HEK293T (cell line): ENCODE results near the gene ANAPC16.

ENCODE experiments used
- CTCF ChIA-PET: fragments of 350-600 bp; formaldehyde crosslinking; extraction: SDS; loops from one replicate; lab custom pipeline; 2021; ENCODE audit warnings: antibody characterized with exemption, inconsistent platforms; lab: Yijun Ruan, JAX
- POLR2A ChIA-PET: fragments of 350-600 bp; formaldehyde crosslinking; extraction: SDS; loops from one replicate; lab custom pipeline; 2020; ENCODE audit warnings: antibody characterized with exemption, inconsistent platforms; lab: Yijun Ruan, JAX
- DNase-seq: peaks from one replicate; pipeline ENCODE4 v3.0.0; 2012; ENCODE audit warnings: mixed read lengths; ENCODE audit errors: extremely low spot score
- ARNT ChIP-seq: fragments of 450-650 bp; IDR thresholded peaks from 2 replicates; pipeline ENCODE4 v1.6.1; 2017; ENCODE audit warnings: mild to moderate bottlenecking
- BHLHE40 ChIP-seq: fragments of 450-650 bp; IDR thresholded peaks from 2 replicates; pipeline ENCODE4 v1.6.1; 2016; ENCODE audit warnings: mild to moderate bottlenecking, moderate library complexity, borderline replicate concordance
- CTBP1 ChIP-seq: fragments of 450-650 bp; IDR thresholded peaks from 2 replicates; pipeline ENCODE4 v1.6.1; 2016; ENCODE audit warnings: borderline replicate concordance
- ELF4 ChIP-seq: fragments of 450-650 bp; IDR thresholded peaks from 2 replicates; pipeline ENCODE4 v1.6.1; 2017; ENCODE audit warnings: antibody characterized with exemption
- FOXA1 ChIP-seq: fragments of 450-650 bp; IDR thresholded peaks from 2 replicates; pipeline ENCODE4 v1.6.1; 2016; ENCODE audit warnings: mild to moderate bottlenecking
- FOXK2 ChIP-seq: fragments of 450-650 bp; IDR thresholded peaks from 2 replicates; pipeline ENCODE4 v1.6.1; 2016; ENCODE audit warnings: mild to moderate bottlenecking
- FOXM1 ChIP-seq: fragments of 450-650 bp; IDR thresholded peaks from 2 replicates; pipeline ENCODE4 v1.6.1; 2017; ENCODE audit warnings: mild to moderate bottlenecking, borderline replicate concordance
- HDGF ChIP-seq: fragments of 450-650 bp; IDR thresholded peaks from 2 replicates; pipeline ENCODE4 v1.6.1; 2017; ENCODE audit warnings: antibody characterized with exemption, borderline replicate concordance
- L3MBTL2 ChIP-seq: fragments of 450-650 bp; conservative IDR thresholded peaks from 2 replicates; pipeline ENCODE4 v1.6.1; 2016; ENCODE audit warnings: mild to moderate bottlenecking
- LEF1 ChIP-seq: fragments of 450-650 bp; IDR thresholded peaks from 2 replicates; pipeline ENCODE4 v1.6.1; 2017; ENCODE audit warnings: mild to moderate bottlenecking, borderline replicate concordance
- NFRKB ChIP-seq: fragments of 450-650 bp; IDR thresholded peaks from 2 replicates; pipeline ENCODE4 v1.6.1; 2016; ENCODE audit warnings: mild to moderate bottlenecking, moderate library complexity
- SP1 ChIP-seq: fragments of 450-650 bp; IDR thresholded peaks from 2 replicates; pipeline ENCODE4 v1.6.1; 2017
- SUZ12 ChIP-seq: fragments of 450-650 bp; IDR thresholded peaks from 2 replicates; pipeline ENCODE4 v1.6.1; 2016; ENCODE audit warnings: mild to moderate bottlenecking
- TARDBP ChIP-seq: fragments of 450-650 bp; IDR thresholded peaks from 2 replicates; pipeline ENCODE4 v1.6.1; 2016
- ZNF384 ChIP-seq: fragments of 450-650 bp; IDR thresholded peaks from 2 replicates; pipeline ENCODE4 v1.6.1; 2016
- TF ChIP-seq, protein P1 (sequence below): fragments of 450-650 bp; IDR thresholded peaks from 2 replicates; pipeline ENCODE4 v1.6.1; 2016

ANAPC16 gene

DNA sequence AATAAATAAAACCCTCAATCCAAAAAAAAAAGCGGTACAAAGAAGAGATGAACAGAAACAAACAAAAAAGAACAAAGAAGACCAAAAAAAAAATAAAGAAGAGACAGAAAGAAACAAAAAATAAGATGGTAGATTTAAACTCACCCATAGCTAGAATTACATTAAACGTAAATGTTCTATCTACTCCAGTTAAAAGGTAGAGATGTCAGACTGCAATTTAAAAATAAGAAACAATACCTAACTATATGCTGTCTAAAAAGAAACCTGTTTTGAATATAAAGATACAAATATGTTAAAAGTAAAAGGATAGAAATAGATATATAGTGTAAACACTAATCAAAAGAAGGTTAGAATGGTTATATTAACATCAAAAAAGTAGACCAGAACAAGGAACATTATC lies 31.7 kb upstream of the ANAPC16 start:
- ChIA-PET CTCF (interaction anchor here (0.7 kb wide), 1 partner anchor 22 kb away, joined by 5 read pairs; no protein-coding TSS in a partner anchor), POLR2A (no interaction called here)
- DNase-seq = no peak
- TF ChIP-seq FOXA1 (no peak), BHLHE40 (no peak), ZNF384 (no peak), FOXK2 (no peak), TARDBP (no peak), L3MBTL2 (no peak), CTBP1 (no peak), ELF4 (no peak), SP1 (no peak), FOXM1 (no peak), LEF1 (no peak), HDGF (no peak), NFRKB (no peak), SUZ12 (no peak), ARNT (no peak)
- TF ChIP-seq, protein P1, sequence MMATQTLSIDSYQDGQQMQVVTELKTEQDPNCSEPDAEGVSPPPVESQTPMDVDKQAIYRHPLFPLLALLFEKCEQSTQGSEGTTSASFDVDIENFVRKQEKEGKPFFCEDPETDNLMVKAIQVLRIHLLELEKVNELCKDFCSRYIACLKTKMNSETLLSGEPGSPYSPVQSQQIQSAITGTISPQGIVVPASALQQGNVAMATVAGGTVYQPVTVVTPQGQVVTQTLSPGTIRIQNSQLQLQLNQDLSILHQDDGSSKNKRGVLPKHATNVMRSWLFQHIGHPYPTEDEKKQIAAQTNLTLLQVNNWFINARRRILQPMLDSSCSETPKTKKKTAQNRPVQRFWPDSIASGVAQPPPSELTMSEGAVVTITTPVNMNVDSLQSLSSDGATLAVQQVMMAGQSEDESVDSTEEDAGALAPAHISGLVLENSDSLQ = no peak

DNA sequence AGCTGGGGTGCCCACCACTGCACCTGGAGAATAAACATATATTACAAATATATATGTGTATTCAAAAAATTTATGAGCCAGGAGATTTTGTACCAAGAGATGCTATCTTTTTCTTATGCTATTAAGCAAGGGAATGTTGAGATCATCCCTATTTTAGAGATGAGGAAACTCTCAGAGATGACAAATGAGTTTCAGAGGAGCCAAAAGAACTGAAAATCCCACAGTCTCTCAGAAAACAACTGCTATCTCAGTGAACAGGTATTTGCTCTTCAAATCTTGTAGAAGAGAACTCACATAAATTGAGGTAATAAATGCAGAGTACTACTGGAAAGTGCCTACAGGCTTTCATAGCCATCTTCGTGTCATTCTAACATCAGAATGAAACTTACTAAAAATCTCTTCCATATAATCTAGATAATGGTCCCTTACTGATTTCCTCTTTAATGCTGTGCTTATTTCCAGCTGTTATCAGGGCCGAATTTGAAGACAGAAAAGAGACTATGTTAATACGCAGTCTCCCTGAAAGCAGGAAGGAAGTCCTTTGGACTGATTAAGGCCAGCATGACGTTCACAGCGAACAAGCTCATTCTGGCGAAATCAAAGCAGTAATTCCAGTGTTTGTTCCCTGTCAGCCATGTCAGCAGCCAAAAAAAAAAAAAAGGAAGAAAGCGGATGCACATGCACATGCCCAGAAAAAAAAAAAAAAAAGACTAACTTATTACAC lies 29.4 kb upstream of the ANAPC16 start:
- TF ChIP-seq, protein P1 = no peak
- TF ChIP-seq FOXM1 (no peak), HDGF (no peak), SUZ12 (no peak), FOXA1 (no peak), SP1 (no peak), L3MBTL2 (no peak), ZNF384 (no peak), ELF4 (no peak), NFRKB (no peak), BHLHE40 (no peak), FOXK2 (no peak), CTBP1 (no peak), LEF1 (no peak), TARDBP (no peak), ARNT (no peak)
- ChIA-PET POLR2A (no interaction called here), CTCF (no interaction called here)
- DNase-seq = no peak

- CTCF ChIA-PET = no interaction called here
- POLR2A ChIA-PET = no interaction called here
Measured at GRCh38 chr10:72186982-72187330, 28.9 kb upstream of the ANAPC16 start.

DNA sequence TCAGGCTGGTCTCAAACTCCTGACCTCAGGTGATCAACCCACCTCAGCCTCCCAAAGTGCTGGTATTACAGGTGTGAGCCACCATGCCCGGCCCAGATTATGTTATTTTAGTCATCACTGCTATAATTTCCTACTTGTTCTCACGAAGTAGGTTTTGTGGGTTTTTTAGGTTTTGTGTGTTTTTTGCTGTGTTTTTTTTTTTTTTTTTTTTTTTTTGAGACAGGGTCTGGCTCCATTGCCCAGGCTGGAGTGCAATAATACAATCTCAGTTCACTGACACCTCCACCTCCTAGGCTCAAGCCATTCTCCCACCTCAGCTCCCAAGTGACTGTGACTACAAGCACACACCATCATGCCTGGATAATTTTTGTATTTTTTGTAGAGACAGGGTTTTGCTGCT lies 20.9 kb upstream of the ANAPC16 start:
- TF ChIP-seq CTBP1 = no peak
- peak; percentile 60; the same call in 1 of the 2 replicates for TF ChIP-seq ZNF384
- ChIA-PET POLR2A (no interaction called here), CTCF (interaction anchor here (0.6 kb wide), 1 partner anchor 68 kb away, joined by 4 read pairs; no protein-coding TSS in a partner anchor)
- no peak for DNase-seq

More at GRCh38 chr10:72186982-72187330, 28.9 kb upstream of the ANAPC16 start:
- TF ChIP-seq ZNF384 (no peak), FOXK2 (no peak), ARNT (no peak), LEF1 (no peak), FOXM1 (no peak), L3MBTL2 (no peak), BHLHE40 (no peak), TARDBP (no peak), ELF4 (no peak), FOXA1 (no peak), SP1 (no peak), CTBP1 (no peak), NFRKB (no peak), HDGF (no peak), SUZ12 (no peak)
- TF ChIP-seq, protein P1 = no peak
- DNase-seq = no peak

GRCh38 chr10:72200883-72201282 lies 14.9 kb upstream of the ANAPC16 start:
- CTCF ChIA-PET = interaction anchor here (0.7 kb wide), 1 partner anchor 84 kb away, joined by 3 read pairs; no protein-coding TSS in a partner anchor
- no peak for TF ChIP-seq BHLHE40
- TF ChIP-seq L3MBTL2 = no peak
- no peak for TF ChIP-seq FOXK2
- TF ChIP-seq SUZ12 = no peak
- no peak for DNase-seq
- POLR2A ChIA-PET = interaction anchor here (1.2 kb wide), 1 partner anchor 74 kb away, joined by 3 read pairs; no protein-coding TSS in a partner anchor

DNA sequence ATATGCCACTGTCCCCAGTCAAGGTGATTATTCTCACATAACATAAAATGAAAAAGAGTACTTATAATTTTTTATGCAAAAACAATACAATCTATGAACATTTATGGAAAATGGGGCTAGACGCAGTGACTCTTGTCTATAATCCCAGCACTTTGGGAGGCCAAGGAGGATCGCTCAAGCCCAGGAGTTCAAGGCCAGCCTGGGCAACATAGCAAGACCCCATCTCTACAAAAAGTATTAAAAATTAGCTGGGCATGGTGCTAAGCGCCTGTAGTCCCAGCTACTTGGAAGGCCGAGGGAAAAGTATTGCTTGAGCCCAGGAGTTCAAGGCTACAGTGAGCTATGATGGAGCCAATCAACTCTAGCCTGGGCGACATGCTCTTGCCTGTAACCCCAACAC lies 14.5 kb upstream of the ANAPC16 start:
- ChIA-PET CTCF (no interaction called here), POLR2A (interaction anchor here (0.7 to 1.2 kb wide), 2 partner anchors 8 to 74 kb away, joined by 3 to 4 read pairs; no protein-coding TSS in a partner anchor)
- TF ChIP-seq ARNT = no peak
- TF ChIP-seq BHLHE40 = no peak
- no peak for TF ChIP-seq ELF4
- TF ChIP-seq, protein P1 = no peak
- TF ChIP-seq FOXA1 = no peak
- TF ChIP-seq FOXM1 = no peak
- TF ChIP-seq SUZ12 = no peak
- TF ChIP-seq L3MBTL2 = no peak
- no peak for TF ChIP-seq LEF1
- TF ChIP-seq CTBP1 = no peak
- DNase-seq = no peak
